C4-2B (cell line): ENCODE measurements around the gene HPS4.

Experiments used
- H3K27ac ChIP-seq: fragments of 450-650 bp; 2 replicates; pipeline ENCODE4 v1.5.1; 2017
- CTCF ChIP-seq: fragments of 450-650 bp; conservative IDR thresholded peaks from 2 replicates; pipeline ENCODE4 v1.5.1; 2017; ENCODE audit warnings: mild to moderate bottlenecking
- ZFX ChIP-seq: fragments of 450-650 bp; IDR thresholded peaks from 2 replicates; pipeline ENCODE4 v1.6.1; 2017

HPS4 gene

GRCh38 chr22:26437694-26438392 lies 45.7 kb downstream of the HPS4 start:
- TF ChIP-seq ZFX, result no peak
- TF ChIP-seq CTCF, result no peak
- peak overlapping the region; percentile 4; the same call in 1 of the 2 replicates for H3K27ac ChIP-seq

- TF ChIP-seq ZFX (no peak), CTCF (no peak)
- peak overlapping the region; percentile 27 for H3K27ac ChIP-seq
Observed at GRCh38 chr22:26436903-26437515, 46.6 kb downstream of the HPS4 start.

GRCh38 chr22:26435327-26436093 lies 48.1 kb downstream of the HPS4 start:
- TF ChIP-seq ZFX, result no peak
- TF ChIP-seq CTCF, result no peak
- peak overlapping the region; percentile 27; the same call in 1 of the 2 replicates for H3K27ac ChIP-seq

- no peak overlapping the region for H3K27ac ChIP-seq
- TF ChIP-seq CTCF (no peak), ZFX (no peak)
Observed at GRCh38 chr22:26433805-26434204, 49.8 kb downstream of the HPS4 start.

GRCh38 chr22:26432619-26433311 lies 50.8 kb downstream of the HPS4 start:
- TF ChIP-seq CTCF, result no peak
- H3K27ac ChIP-seq, result no peak overlapping the region

GRCh38 chr22:26431261-26431995 lies 52.2 kb downstream of the HPS4 start:
- no peak overlapping the region for H3K27ac ChIP-seq
- TF ChIP-seq ZFX, result no peak

- no peak for TF ChIP-seq CTCF
- no peak overlapping the region for H3K27ac ChIP-seq
Observed at GRCh38 chr22:26430600-26430999, 53.0 kb downstream of the HPS4 start.
